ENCODE results near the gene UNC80. TPM values are rescaled to one million over a fixed set of nuclear protein-coding genes. Genes with fewer than 3 reads are reported as not detected.

UNC80 gene
- polyA plus RNA-seq, 1 donor from 2014 or later, result 10.4 TPM

- Histone ChIP-seq H3K27me3 (ENCODE audit: insufficient read depth, low read depth, low read length) (no peaks in the 10 kb centered on the region), H3K4me2 (ENCODE audit: low read length) (no peak overlapping the region), H3K4me3 (ENCODE audit: low read length) (no peak overlapping the region), H3K27ac (ENCODE audit: low read length) (no peak overlapping the region), H2AFZ (ENCODE audit: low read depth, low read length) (no peak overlapping the region), H3K9ac (ENCODE audit: low read length) (no peak overlapping the region), H3K9me2 (ENCODE audit: insufficient read depth, low read length) (no peaks in the 10 kb centered on the region), H4K20me1 (ENCODE audit: insufficient read depth) (no peaks in the 10 kb centered on the region), H3K79me2 (replicated peaks; ENCODE audit: insufficient read depth, low read length) (no peaks in the 10 kb centered on the region), H3F3A (ENCODE audit: insufficient read depth, low read length, poor library complexity, severe bottlenecking) (no peaks in the 10 kb centered on the region), H3K36me3 (ENCODE audit: insufficient read depth, low read length) (peaks cover 30% of the 10 kb centered on the region), H3K9me3 (ENCODE audit: low read length) (no peaks in the 10 kb centered on the region)
- no peak for TF ChIP-seq REST (IDR thresholded peaks at IDR 0.05; ENCODE audit: borderline replicate concordance)
- TF ChIP-seq EP300 (conservative IDR thresholded peaks at IDR 0.05; ENCODE audit: poor library complexity, severe bottlenecking), result no peak
- TF ChIP-seq TAF1 (IDR thresholded peaks at IDR 0.05; ENCODE audit: low read depth), result no peak
- no peak for TF ChIP-seq EZH2 (IDR thresholded peaks at IDR 0.05; ENCODE audit: borderline replicate concordance, insufficient read depth, low read length, poor library complexity, severe bottlenecking)
Measured at GRCh38 chr2:210020138-210020537, 248.5 kb downstream of the UNC80 start.

- Histone ChIP-seq H3K9ac (ENCODE audit: low read length) (no peak overlapping the region), H4K20me1 (ENCODE audit: insufficient read depth) (no peaks in the 10 kb centered on the region), H3K4me3 (ENCODE audit: low read length) (no peak overlapping the region), H3K36me3 (ENCODE audit: insufficient read depth, low read length) (peaks cover 21% of the 10 kb centered on the region), H3F3A (ENCODE audit: insufficient read depth, low read length, poor library complexity, severe bottlenecking) (no peaks in the 10 kb centered on the region), H3K79me2 (replicated peaks; ENCODE audit: insufficient read depth, low read length) (no peaks in the 10 kb centered on the region), H3K27ac (ENCODE audit: low read length) (no peak overlapping the region), H3K9me2 (ENCODE audit: insufficient read depth, low read length) (no peaks in the 10 kb centered on the region), H2AFZ (ENCODE audit: low read depth, low read length) (no peak overlapping the region), H3K4me2 (ENCODE audit: low read length) (no peak overlapping the region), H3K27me3 (ENCODE audit: insufficient read depth, low read depth, low read length) (no peaks in the 10 kb centered on the region), H3K9me3 (ENCODE audit: low read length) (no peaks in the 10 kb centered on the region)
- TF ChIP-seq TAF1 (IDR thresholded peaks at IDR 0.05; ENCODE audit: low read depth), result no peak
- no peak for TF ChIP-seq EP300 (conservative IDR thresholded peaks at IDR 0.05; ENCODE audit: poor library complexity, severe bottlenecking)
- no peak for TF ChIP-seq EZH2 (IDR thresholded peaks at IDR 0.05; ENCODE audit: borderline replicate concordance, insufficient read depth, low read length, poor library complexity, severe bottlenecking)
- TF ChIP-seq RAD21 (conservative IDR thresholded peaks at IDR 0.05), result no peak
- no peak for TF ChIP-seq MXI1 (conservative IDR thresholded peaks at IDR 0.05; ENCODE audit: poor library complexity, severe bottlenecking)
- no peak for TF ChIP-seq POLR2AphosphoS5 (IDR thresholded peaks at IDR 0.05)
- TF ChIP-seq SMC3 (conservative IDR thresholded peaks at IDR 0.05; ENCODE audit: poor library complexity), result no peak
- no peak for TF ChIP-seq CTCF (IDR thresholded peaks at IDR 0.05; ENCODE audit: poor library complexity, severe bottlenecking)
- TF ChIP-seq REST (IDR thresholded peaks at IDR 0.05; ENCODE audit: borderline replicate concordance), result no peak
Measured at GRCh38 chr2:210022824-210023223, 251.2 kb downstream of the UNC80 start.
